ENCODE data around the gene TKFC. TPM values are rescaled to one million over a fixed set of nuclear protein-coding genes. Genes with fewer than 3 reads are reported as not detected.

TKFC gene
- total RNA-seq, 2 experiments from 2014 or later: 31.5 to 34.3 TPM

GRCh38 chr11:61332281-61332796 lies 689 bp upstream of the TKFC start:
- H3K9me3 Mint-ChIP-seq: no peaks in the 10 kb centered on the region
- peaks cover 13% of the 10 kb centered on the region for H3K36me3 Mint-ChIP-seq
- H3K27me3 Mint-ChIP-seq: no peaks in the 10 kb centered on the region
- H3K4me3 Mint-ChIP-seq: peak overlapping the region; percentile 98
- ATAC-seq (ENCODE audit: low read depth): no peak
- no peak for DNase-seq
- POLR2A ChIA-PET: interaction anchor here (1.1 kb wide), 1 partner anchor 29 kb away, joined by 9 read pairs; the partner anchor contains the start of genes CYB561A3 and TMEM138
- H3K4me1 Mint-ChIP-seq: peaks cover 62% of the 10 kb centered on the region
- H3K27ac Mint-ChIP-seq: peak overlapping the region; percentile 88

- DNase-seq (no peak), ATAC-seq (ENCODE audit: low read depth) (no peak)
- Mint-ChIP-seq H3K27me3 (no peaks in the 10 kb centered on the region), H3K9me3 (no peaks in the 10 kb centered on the region), H3K4me3 (peak overlapping the region; percentile 98), H3K27ac (peak overlapping the region; percentile 99), H3K36me3 (peaks cover 8% of the 10 kb centered on the region), H3K4me1 (peaks cover 54% of the 10 kb centered on the region)
- POLR2A ChIA-PET: interaction anchor here (0.9 to 2.9 kb wide), 10 partner anchors 13 to 114 kb away, joined by 3 to 26 read pairs (median 6); partner anchors contain the start of genes CPSF7, CYB561A3, SDHAF2 and TMEM138
Measured at GRCh38 chr11:61333550-61334433, 764 bp downstream of the TKFC start.

- H3K4me1 Mint-ChIP-seq: peaks cover 53% of the 10 kb centered on the region
- ATAC-seq (ENCODE audit: low read depth) (no peak), DNase-seq (no peak)
- peak overlapping the region; percentile 98 for H3K4me3 Mint-ChIP-seq
- H3K27ac Mint-ChIP-seq: peak overlapping the region; percentile 99
- H3K27me3 Mint-ChIP-seq: no peaks in the 10 kb centered on the region
- no peaks in the 10 kb centered on the region for H3K9me3 Mint-ChIP-seq
- POLR2A ChIA-PET: interaction anchor here (0.9 to 2.9 kb wide), 11 partner anchors 12 to 113 kb away, joined by 3 to 36 read pairs (median 5); partner anchors contain the start of genes CPSF7, CYB561A3, SDHAF2 and TMEM138
- peaks cover 3% of the 10 kb centered on the region for H3K36me3 Mint-ChIP-seq
Measured at GRCh38 chr11:61334434-61335354, 1.7 kb downstream of the TKFC start.

GRCh38 chr11:61335355-61335710 lies 2.3 kb downstream of the TKFC start:
- Mint-ChIP-seq H3K27ac (peak overlapping the region; percentile 87), H3K36me3 (peaks cover under 1% of the 10 kb centered on the region), H3K4me1 (peaks cover 47% of the 10 kb centered on the region), H3K4me3 (no peak overlapping the region), H3K9me3 (no peaks in the 10 kb centered on the region), H3K27me3 (no peaks in the 10 kb centered on the region)
- POLR2A ChIA-PET: interaction anchor here (0.7 to 2.9 kb wide), 6 partner anchors 27 to 653 kb away, joined by 3 to 36 read pairs (median 15); partner anchors contain the start of genes CPSF7, CYB561A3, SDHAF2 and TMEM138
- DNase-seq (no peak), ATAC-seq (ENCODE audit: low read depth) (no peak)

GRCh38 chr11:61336171-61336935 lies 3.3 kb downstream of the TKFC start:
- no peaks in the 10 kb centered on the region for H3K27me3 Mint-ChIP-seq
- no peaks in the 10 kb centered on the region for H3K9me3 Mint-ChIP-seq
- H3K4me1 Mint-ChIP-seq: peaks cover 42% of the 10 kb centered on the region
- no peaks in the 10 kb centered on the region for H3K36me3 Mint-ChIP-seq
- POLR2A ChIA-PET: interaction anchor here (0.5 to 2.0 kb wide), 11 partner anchors 10 to 652 kb away, joined by 3 to 36 read pairs (median 4); partner anchors contain the start of genes CPSF7, CYB561A3, SDHAF2 and TMEM138
- DNase-seq: peak; percentile 92
- peak; percentile 60 for ATAC-seq (ENCODE audit: low read depth)
- no peak overlapping the region for H3K4me3 Mint-ChIP-seq
- peak overlapping the region; percentile 87 for H3K27ac Mint-ChIP-seq

- ATAC-seq (ENCODE audit: low read depth): no peak
- no peaks in the 10 kb centered on the region for H3K36me3 Mint-ChIP-seq
- peak overlapping the region; percentile 11 for H3K27ac Mint-ChIP-seq
- H3K9me3 Mint-ChIP-seq: no peaks in the 10 kb centered on the region
- POLR2A ChIA-PET: interaction anchor here (0.7 to 2.8 kb wide), 3 partner anchors 24 to 92 kb away, joined by 3 to 11 read pairs (median 3); partner anchors contain the start of genes CPSF7, CYB561A3, SDHAF2 and TMEM138
- no peak overlapping the region for H3K4me3 Mint-ChIP-seq
- peaks cover 31% of the 10 kb centered on the region for H3K4me1 Mint-ChIP-seq
- no peak for DNase-seq
- H3K27me3 Mint-ChIP-seq: no peaks in the 10 kb centered on the region
Measured at GRCh38 chr11:61337706-61338470, 4.9 kb downstream of the TKFC start.

GRCh38 chr11:61338783-61339489 lies 5.9 kb downstream of the TKFC start:
- Mint-ChIP-seq H3K36me3 (no peaks in the 10 kb centered on the region), H3K27ac (no peak overlapping the region), H3K27me3 (no peaks in the 10 kb centered on the region), H3K4me1 (peaks cover 23% of the 10 kb centered on the region), H3K9me3 (no peaks in the 10 kb centered on the region), H3K4me3 (no peak overlapping the region)
- POLR2A ChIA-PET: interaction anchor here (1.0 to 2.8 kb wide), 2 partner anchors 23 to 91 kb away, joined by 3 to 11 read pairs; partner anchors contain the start of genes CPSF7, CYB561A3, SDHAF2 and TMEM138
- ATAC-seq (ENCODE audit: low read depth) (no peak), DNase-seq (no peak)

- Mint-ChIP-seq H3K4me1 (peaks cover 18% of the 10 kb centered on the region), H3K9me3 (no peaks in the 10 kb centered on the region), H3K27me3 (no peaks in the 10 kb centered on the region), H3K27ac (peak overlapping the region; percentile 36), H3K4me3 (no peak overlapping the region), H3K36me3 (no peaks in the 10 kb centered on the region)
- no peak for DNase-seq
- POLR2A ChIA-PET: interaction anchor here (2.8 kb wide), 1 partner anchor 22 kb away, joined by 11 read pairs; the partner anchor contains the start of genes CYB561A3 and TMEM138
- no peak for ATAC-seq (ENCODE audit: low read depth)
Measured at GRCh38 chr11:61339490-61339878, 6.5 kb downstream of the TKFC start.

GRCh38 chr11:61340979-61341378 lies 8.0 kb downstream of the TKFC start:
- POLR2A ChIA-PET: no interaction called here
- no peak for DNase-seq

GRCh38 chr11:61341706-61342105 lies 8.7 kb downstream of the TKFC start:
- Mint-ChIP-seq H3K9me3 (no peaks in the 10 kb centered on the region), H3K4me1 (peaks cover 12% of the 10 kb centered on the region), H3K36me3 (no peaks in the 10 kb centered on the region), H3K4me3 (no peak overlapping the region), H3K27me3 (no peaks in the 10 kb centered on the region), H3K27ac (peak overlapping the region; percentile 2)
- no peak for ATAC-seq (ENCODE audit: low read depth)
- POLR2A ChIA-PET: interaction anchor here (1.2 kb wide), 1 partner anchor 12 kb away, joined by 3 read pairs; no protein-coding TSS in a partner anchor
- no peak for DNase-seq

More at GRCh38 chr11:61340979-61341378, 8.0 kb downstream of the TKFC start:
- H3K27me3 Mint-ChIP-seq: no peaks in the 10 kb centered on the region
- no peak for ATAC-seq (ENCODE audit: low read depth)
- no peak overlapping the region for H3K27ac Mint-ChIP-seq
- H3K9me3 Mint-ChIP-seq: no peaks in the 10 kb centered on the region
- H3K4me1 Mint-ChIP-seq: peaks cover 14% of the 10 kb centered on the region
- H3K4me3 Mint-ChIP-seq: no peak overlapping the region
- no peaks in the 10 kb centered on the region for H3K36me3 Mint-ChIP-seq

GRCh38 chr11:61342207-61342803 lies 9.3 kb downstream of the TKFC start:
- no peak for ATAC-seq (ENCODE audit: low read depth)
- Mint-ChIP-seq H3K27ac (no peak overlapping the region), H3K27me3 (no peaks in the 10 kb centered on the region)

More at GRCh38 chr11:61342207-61342803, 9.3 kb downstream of the TKFC start:
- peaks cover 6% of the 10 kb centered on the region for H3K4me1 Mint-ChIP-seq
- POLR2A ChIA-PET: interaction anchor here (1.2 kb wide), 1 partner anchor 12 kb away, joined by 3 read pairs; no protein-coding TSS in a partner anchor
- no peak overlapping the region for H3K4me3 Mint-ChIP-seq
- no peaks in the 10 kb centered on the region for H3K36me3 Mint-ChIP-seq
- H3K9me3 Mint-ChIP-seq: no peaks in the 10 kb centered on the region
- no peak for DNase-seq

Data from activated naive CD8-positive, alpha-beta T cell treated with anti-CD3 and anti-CD28 coated beads, Interleukin-2, amount 10 ng/mL, durations not matched to agents 7 days and 5 days (primary cell).